Ovary (tissue), 9 donors: ENCODE data around the gene CBX4. TPM values are rescaled to one million over a fixed set of nuclear protein-coding genes. Genes with fewer than 3 reads are reported as not detected.

ENCODE experiments used
- DNase-seq, 5 donors: peaks; one replicate each; pipeline ENCODE4 v3.0.0-alpha.2; 2019 to 2020
- H3K27ac ChIP-seq, 2 donors: fragments of 200-600 bp; one replicate each; pipeline versions ENCODE4 v1.5.1 to v1.8.0; 2019 to 2022
- H3K27me3 ChIP-seq: fragments of 200-600 bp; one replicate; pipeline ENCODE4 v1.8.0; 2022
- H3K36me3 ChIP-seq: fragments of 200-600 bp; sonication (generic); one replicate; pipeline ENCODE4 v1.5.1; 2019
- H3K4me1 ChIP-seq: one replicate; pipeline ENCODE4 v1.8.1; 2013; ENCODE audit warnings: mild to moderate bottlenecking, moderate library complexity; ENCODE audit not compliant: insufficient read depth
- H3K4me3 ChIP-seq: fragments of 200-600 bp; sonication (generic); one replicate; pipeline ENCODE4 v1.5.1; 2017
- H3K9me3 ChIP-seq, 2 donors: fragments of 200-600 bp in 1 of 2; sonication (generic) in 1 of 2; one replicate each; pipeline versions ENCODE4 v1.5.1 to v1.8.1; 2013 to 2019; ENCODE audit warnings: mild to moderate bottlenecking in 1 of 2, moderate library complexity in 1 of 2
- EP300 ChIP-seq: sonication (generic); formaldehyde crosslinking; IDR thresholded peaks from one replicate; pipeline ENCODE4 v1.6.1; 2017; ENCODE audit warnings: antibody characterized with exemption
- POLR2A ChIP-seq: fragments of 450-650 bp; IDR thresholded peaks from one replicate; pipeline ENCODE4 v1.6.1; 2017; ENCODE audit warnings: antibody characterized with exemption, mild to moderate bottlenecking, moderate library complexity
- WGBS, 3 donors: extraction: QIAGEN DNeasy Blood & Tissue Kit in 1 of 3; methylation state at CpG; one replicate each; pipeline versions ENCODE4 v1.1.5 to v1.1.7; 2013 to 2017; 5-methylcytosine and 5-hydroxymethylcytosine counted together
- intact Hi-C, 4 donors: fragments of 100-400 bp; cut with DNase I; formaldehyde crosslinking; loops; one replicate each; pipeline versions ENCODE4 v1.11.0 to v1.15.1; 2022 to 2023
- polyA plus RNA-seq, 2 donors: library from polyadenylated mRNA; stranded (reverse); fragments of 200-250 nt in 1 of 2; fragments of 350-450 nt in 1 of 2; fragmentation: Illumina TruSeq in 1 of 2; extraction: RNeasy Lipid Tissue Mini Kit (QIAGEN cat#74804) in 1 of 2; gene quantifications; one replicate each; pipeline ENCODE4 v1.2.3, GENCODE V29; 2013 to 2014
- total RNA-seq, 7 donors: library from RNA; depleted of rRNA in 2 of 7; stranded (reverse); fragments of >200 nt in 2 of 7; fragmentation: NEBNext Ultra II Directional in 3 of 7; extraction: Animal tissue kit (Norgen Biotek cat#: 25700) in 3 of 7; gene quantifications; one replicate each; pipeline versions ENCODE4 v1.1.0 to v1.2.4, GENCODE V29; 2016 to 2023
- TF ChIP-seq, protein P1 (sequence below), 3 donors: fragments of 450-650 bp in 2 of 3; fragments of 200-600 bp in 1 of 3; IDR thresholded peaks; one replicate each; pipeline versions ENCODE4 v1.5.1 to v1.8.0; 2016 to 2022; ENCODE audit warnings: antibody characterized with exemption in 3 of 3, mild to moderate bottlenecking in 1 of 3
- donor health status: DM: no; HTN: no; CAD: no; lungs with moderate emphysema.
- donor health status: DM: no; HTN: no; CAD: no.
- donor health status: Bipolar disorder and iron deficiency.
- donor health status: DM: yes; HTN: yes; CAD: no.
- donor health status: DM: no; HTN: no; CAD: no.
- donor health status: DM: yes; HTN: yes; CAD: no.

The CBX4 gene
- total and polyA plus RNA-seq, 9 donors = 5.5 to 27.9 (median 16.0) TPM

GRCh38 chr17:79873583-79873982, 34.3 kb upstream of the CBX4 start:
- no peak for DNase-seq
- H3K36me3 ChIP-seq = no peaks in the 10 kb centered on the region

GRCh38 chr17:79872762-79873161, 33.5 kb upstream of the CBX4 start:
- H3K9me3 ChIP-seq = no peaks in the 10 kb centered on the region
- intact Hi-C loops = no loop called here
- DNase-seq = no peak
- TF ChIP-seq POLR2A (no peak), EP300 (no peak)
- TF ChIP-seq, protein P1, sequence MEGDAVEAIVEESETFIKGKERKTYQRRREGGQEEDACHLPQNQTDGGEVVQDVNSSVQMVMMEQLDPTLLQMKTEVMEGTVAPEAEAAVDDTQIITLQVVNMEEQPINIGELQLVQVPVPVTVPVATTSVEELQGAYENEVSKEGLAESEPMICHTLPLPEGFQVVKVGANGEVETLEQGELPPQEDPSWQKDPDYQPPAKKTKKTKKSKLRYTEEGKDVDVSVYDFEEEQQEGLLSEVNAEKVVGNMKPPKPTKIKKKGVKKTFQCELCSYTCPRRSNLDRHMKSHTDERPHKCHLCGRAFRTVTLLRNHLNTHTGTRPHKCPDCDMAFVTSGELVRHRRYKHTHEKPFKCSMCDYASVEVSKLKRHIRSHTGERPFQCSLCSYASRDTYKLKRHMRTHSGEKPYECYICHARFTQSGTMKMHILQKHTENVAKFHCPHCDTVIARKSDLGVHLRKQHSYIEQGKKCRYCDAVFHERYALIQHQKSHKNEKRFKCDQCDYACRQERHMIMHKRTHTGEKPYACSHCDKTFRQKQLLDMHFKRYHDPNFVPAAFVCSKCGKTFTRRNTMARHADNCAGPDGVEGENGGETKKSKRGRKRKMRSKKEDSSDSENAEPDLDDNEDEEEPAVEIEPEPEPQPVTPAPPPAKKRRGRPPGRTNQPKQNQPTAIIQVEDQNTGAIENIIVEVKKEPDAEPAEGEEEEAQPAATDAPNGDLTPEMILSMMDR (IDR thresholded peaks at IDR 0.05) = no peak
- no peaks in the 10 kb centered on the region for H3K36me3 ChIP-seq
- H3K4me3 ChIP-seq = no peak overlapping the region
- no peaks in the 10 kb centered on the region for H3K4me1 ChIP-seq
- WGBS, 3 donors = 78 to 80% (median 79%) methylated on average over 10 of the region's 10 CpGs
- H3K27ac ChIP-seq = no peak overlapping the region
- no peaks in the 10 kb centered on the region for H3K27me3 ChIP-seq

More at GRCh38 chr17:79873583-79873982, 34.3 kb upstream of the CBX4 start:
- no peak overlapping the region for H3K4me3 ChIP-seq
- TF ChIP-seq, protein P1 (IDR thresholded peaks at IDR 0.05) = no peak
- no peak for TF ChIP-seq EP300
- no peak for TF ChIP-seq POLR2A
- no peaks in the 10 kb centered on the region for H3K9me3 ChIP-seq
- intact Hi-C loops = no loop called here
- no peaks in the 10 kb centered on the region for H3K27me3 ChIP-seq
- no peaks in the 10 kb centered on the region for H3K4me1 ChIP-seq
- 88 to 93% (median 90%) methylated on average over 9 of the region's 9 CpGs for WGBS, 3 donors
- no peak overlapping the region for H3K27ac ChIP-seq

GRCh38 chr17:79871131-79871530, 31.9 kb upstream of the CBX4 start:
- H3K9me3 ChIP-seq = no peaks in the 10 kb centered on the region
- no peaks in the 10 kb centered on the region for H3K4me1 ChIP-seq
- TF ChIP-seq, protein P1 (IDR thresholded peaks at IDR 0.05) = no peak
- TF ChIP-seq EP300 (no peak), POLR2A (no peak)
- H3K27ac ChIP-seq = no peak overlapping the region
- no peaks in the 10 kb centered on the region for H3K36me3 ChIP-seq
- no peaks in the 10 kb centered on the region for H3K27me3 ChIP-seq
- 85 to 91% (median 89%) methylated on average over 17 to 18 of the region's 18 CpGs for WGBS, 3 donors
- intact Hi-C loops = no loop called here
- H3K4me3 ChIP-seq = no peak overlapping the region
- DNase-seq = no peak

- no peak overlapping the region for H3K27ac ChIP-seq
- TF ChIP-seq, protein P1 (IDR thresholded peaks at IDR 0.05) = no peak
- no peak for TF ChIP-seq EP300
- TF ChIP-seq POLR2A = no peak
- H3K36me3 ChIP-seq = no peaks in the 10 kb centered on the region
- DNase-seq = no peak
- no peaks in the 10 kb centered on the region for H3K9me3 ChIP-seq
- H3K4me3 ChIP-seq = no peak overlapping the region
- intact Hi-C loops = no loop called here
- no peaks in the 10 kb centered on the region for H3K27me3 ChIP-seq
- WGBS, 3 donors = 89 to 96% (median 89%) methylated on average over 15 of the region's 15 CpGs
- H3K4me1 ChIP-seq = no peaks in the 10 kb centered on the region
Observed at GRCh38 chr17:79870540-79870939, 31.3 kb upstream of the CBX4 start.
